ENCODE data around the gene HERPUD1.
A peak's percentile ranks its signal among the peaks of the same experiment; 100 is the strongest.
"Not testable (repeated sequence)": the region's sequence is repeated elsewhere in the genome, so short reads cannot be mapped to it uniquely, and the experiment has no call there.

The HERPUD1 gene

GRCh38 chr16:56983211-56983751 lies 51.3 kb downstream of the HERPUD1 start:
- DNase-seq: no peak

- DNase-seq: no peak
Observed at GRCh38 chr16:56984639-56985038, 52.7 kb downstream of the HERPUD1 start.

- DNase-seq: no peak
Observed at GRCh38 chr16:56985288-56985961, 53.5 kb downstream of the HERPUD1 start.

GRCh38 chr16:56985962-56986360 lies 54.0 kb downstream of the HERPUD1 start:
- no peak for DNase-seq

- no peak for DNase-seq
Observed at GRCh38 chr16:56986361-56986760, 54.4 kb downstream of the HERPUD1 start.

- DNase-seq: not testable (repeated sequence)
Observed at GRCh38 chr16:56986908-56987307, 55.0 kb downstream of the HERPUD1 start.

- no peak for DNase-seq
Observed at GRCh38 chr16:56987692-56988091, 55.8 kb downstream of the HERPUD1 start.

- DNase-seq: no peak
Observed at GRCh38 chr16:56988161-56988947, 56.4 kb downstream of the HERPUD1 start.

GRCh38 chr16:56988948-56989945 lies 57.3 kb downstream of the HERPUD1 start, which contains the start of gene NLRC5:
Gene NLRC5, plus strand, starts transcription at chr16:56989557. Its CDS starts 31,156 bp downstream, at chr16:57020713.
- peak; percentile 28 to 60 for DNase-seq

- no peak for DNase-seq
Observed at GRCh38 chr16:56989988-56990387, 58.0 kb downstream of the HERPUD1 start.

- DNase-seq: no peak
Observed at GRCh38 chr16:56990407-56991286, 58.7 kb downstream of the HERPUD1 start.

- DNase-seq: not testable (repeated sequence)
Observed at GRCh38 chr16:56992431-56992830, 60.5 kb downstream of the HERPUD1 start.

- no peak for DNase-seq
Observed at GRCh38 chr16:56993204-56993603, 61.3 kb downstream of the HERPUD1 start.

- DNase-seq: no peak
Observed at GRCh38 chr16:56994311-56994710, 62.4 kb downstream of the HERPUD1 start.

Data from NCI-H2081 (cell line).